GM21390 (cell line): ENCODE results near the gene POU2F1.

Source experiments
- ATAC-seq: cut with Tn5 transposase; IDR thresholded peaks from one replicate; pipeline ENCODE4 v1.9.1; 2021; ENCODE audit not compliant: unreplicated experiment

POU2F1 gene

GRCh38 chr1:167360120-167360519, 139.4 kb downstream of the POU2F1 start:
- no peak for ATAC-seq

GRCh38 chr1:167362638-167363037, 142.0 kb downstream of the POU2F1 start:
- no peak for ATAC-seq

GRCh38 chr1:167364826-167365225, 144.1 kb downstream of the POU2F1 start:
- ATAC-seq = no peak

- ATAC-seq = no peak
Measured at GRCh38 chr1:167365360-167365759, 144.7 kb downstream of the POU2F1 start.

- ATAC-seq = no peak
Measured at GRCh38 chr1:167367705-167368104, 147.0 kb downstream of the POU2F1 start.

- no peak for ATAC-seq
Measured at GRCh38 chr1:167369175-167369574, 148.5 kb downstream of the POU2F1 start.

GRCh38 chr1:167369933-167370332, 149.2 kb downstream of the POU2F1 start:
- ATAC-seq = no peak

GRCh38 chr1:167371030-167371429, 150.3 kb downstream of the POU2F1 start:
- ATAC-seq = no peak

GRCh38 chr1:167373398-167373797, 152.7 kb downstream of the POU2F1 start:
- no peak for ATAC-seq

- ATAC-seq = no peak
Measured at GRCh38 chr1:167373986-167374385, 153.3 kb downstream of the POU2F1 start.

- no peak for ATAC-seq
Measured at GRCh38 chr1:167375949-167376348, 155.3 kb downstream of the POU2F1 start.

GRCh38 chr1:167387251-167387910, 166.7 kb downstream of the POU2F1 start:
- ATAC-seq = no peak

- ATAC-seq = no peak
Measured at GRCh38 chr1:167388976-167389375, 168.3 kb downstream of the POU2F1 start.

GRCh38 chr1:167392200-167392696, 171.6 kb downstream of the POU2F1 start:
- ATAC-seq = no peak

- no peak for ATAC-seq
Measured at GRCh38 chr1:167400359-167400953, 179.8 kb downstream of the POU2F1 start.

- ATAC-seq = peak; percentile 57
Measured at GRCh38 chr1:167401260-167401873, 180.7 kb downstream of the POU2F1 start.

- ATAC-seq = no peak
Measured at GRCh38 chr1:167404161-167404888, 183.6 kb downstream of the POU2F1 start.

- ATAC-seq = no peak
Measured at GRCh38 chr1:167404908-167405307, 184.2 kb downstream of the POU2F1 start.

- no peak for ATAC-seq
Measured at GRCh38 chr1:167408355-167408754, 187.7 kb downstream of the POU2F1 start.

- ATAC-seq = no peak
Measured at GRCh38 chr1:167409183-167409582, 188.5 kb downstream of the POU2F1 start.

- ATAC-seq = no peak
Measured at GRCh38 chr1:167412072-167412471, 191.4 kb downstream of the POU2F1 start.

GRCh38 chr1:167412920-167413319, 192.2 kb downstream of the POU2F1 start:
- ATAC-seq = no peak
